ENCODE measurements around the gene STARD3.

GRCh38 chr17:39688475-39688835, 51.5 kb downstream of the STARD3 start:
- no peak for TF ChIP-seq EZH2 (IDR thresholded peaks at IDR 0.05; ENCODE audit: borderline replicate concordance, low read length)
- TF ChIP-seq, protein P1, sequence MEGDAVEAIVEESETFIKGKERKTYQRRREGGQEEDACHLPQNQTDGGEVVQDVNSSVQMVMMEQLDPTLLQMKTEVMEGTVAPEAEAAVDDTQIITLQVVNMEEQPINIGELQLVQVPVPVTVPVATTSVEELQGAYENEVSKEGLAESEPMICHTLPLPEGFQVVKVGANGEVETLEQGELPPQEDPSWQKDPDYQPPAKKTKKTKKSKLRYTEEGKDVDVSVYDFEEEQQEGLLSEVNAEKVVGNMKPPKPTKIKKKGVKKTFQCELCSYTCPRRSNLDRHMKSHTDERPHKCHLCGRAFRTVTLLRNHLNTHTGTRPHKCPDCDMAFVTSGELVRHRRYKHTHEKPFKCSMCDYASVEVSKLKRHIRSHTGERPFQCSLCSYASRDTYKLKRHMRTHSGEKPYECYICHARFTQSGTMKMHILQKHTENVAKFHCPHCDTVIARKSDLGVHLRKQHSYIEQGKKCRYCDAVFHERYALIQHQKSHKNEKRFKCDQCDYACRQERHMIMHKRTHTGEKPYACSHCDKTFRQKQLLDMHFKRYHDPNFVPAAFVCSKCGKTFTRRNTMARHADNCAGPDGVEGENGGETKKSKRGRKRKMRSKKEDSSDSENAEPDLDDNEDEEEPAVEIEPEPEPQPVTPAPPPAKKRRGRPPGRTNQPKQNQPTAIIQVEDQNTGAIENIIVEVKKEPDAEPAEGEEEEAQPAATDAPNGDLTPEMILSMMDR (IDR thresholded peaks at IDR 0.05; ENCODE audit: low read length), result no peak
